HCT116 (cell line): Measurements from ENCODE around the gene G0S2. TPM values are rescaled to one million over a fixed set of nuclear protein-coding genes. Genes with fewer than 3 reads are reported as not detected.

ENCODE experiments used
- ATAC-seq: fragments of 200-7000 bp; cut with Tn5 transposase; 2 replicates; pipeline ENCODE4 v1.9.1; 2020; ENCODE audit warnings: mild to moderate bottlenecking, moderate library complexity
- BruUV-seq: library from RNA; stranded (reverse); fragments of 400-500 nt; replicated peaks from 2 replicates; lab custom pipeline; 2021; lab: Mats Ljungman, UMichigan
- CTCF ChIA-PET: fragments of 300-600 bp; sonication (Branson Sonifier 250); formaldehyde crosslinking; loops from one replicate; lab custom pipeline; 2021; ENCODE audit warnings: antibody characterized with exemption; lab: Charles Lee
- POLR2A ChIA-PET: fragments of 300-600, 350-600 bp; sonication (Branson Sonifier 250); formaldehyde crosslinking; loops from one replicate; lab custom pipeline; 2021; ENCODE audit warnings: antibody characterized with exemption; lab: Charles Lee
- RAD21 ChIA-PET, 2 experiments: fragments of 300-600 bp; sonication (Branson Sonifier 250); formaldehyde crosslinking; loops; one replicate each; lab custom pipeline; 2023; ENCODE audit warnings: low total read pairs in 2 of 2; ENCODE audit not compliant: uncharacterized antibody in 2 of 2, unreplicated experiment in 2 of 2, low non-redundant PET in 1 of 2; lab: Charles Lee
- DNase-seq: peaks from one replicate; pipeline ENCODE4 v3.0.0-alpha.2; 2010; ENCODE audit warnings: low read depth, low spot score
- H2AFZ ChIP-seq: fragments of 200-600 bp; shearing (Covaris generic), sonication (generic); 2 replicates; pipeline ENCODE4 v1.6.1; 2017; ENCODE audit warnings: low read depth, mixed run types, mixed read lengths, antibody characterized with exemption, low read length; ENCODE audit not compliant: poor library complexity, severe bottlenecking
- H3K27ac ChIP-seq: 2 replicates; pipeline ENCODE4 v1.5.1; 2012; ENCODE audit warnings: low read depth, low read length
- H3K27me3 ChIP-seq: fragments of 200-600 bp; sonication (generic); 2 replicates; pipeline ENCODE4 v1.6.1; 2016; ENCODE audit warnings: mixed run types, low read length, mixed read lengths; ENCODE audit not compliant: insufficient read depth
- H3K36me3 ChIP-seq, 2 experiments: fragments of 200-500 bp in 1 of 2; fragments of 200-600 bp in 1 of 2; sonication (Bioruptor generic) in 1 of 2; sonication (generic) in 1 of 2; 2 replicates each; pipeline versions ENCODE4 v1.5.1 to v1.6.1; 2014 to 2016; ENCODE audit warnings: low read length in 2 of 2, inconsistent platforms in 1 of 2, mixed read lengths in 1 of 2, mixed run types in 1 of 2; ENCODE audit not compliant: insufficient read depth in 2 of 2, control insufficient read depth in 1 of 2
- H3K4me1 ChIP-seq, 2 experiments: fragments of 200-600 bp in 1 of 2; sonication (generic) in 1 of 2; 2 replicates each; pipeline versions ENCODE4 v1.5.1 to v1.6.1; 2012 to 2017; ENCODE audit warnings: low read length in 2 of 2, inconsistent platforms in 1 of 2, mild to moderate bottlenecking in 1 of 2, mixed read lengths in 1 of 2, mixed run types in 1 of 2, moderate library complexity in 1 of 2; ENCODE audit not compliant: insufficient read depth in 2 of 2, control insufficient read depth in 1 of 2
- H3K4me2 ChIP-seq: fragments of 200-600 bp; sonication (generic); 2 replicates; pipeline ENCODE4 v1.6.1; 2017; ENCODE audit warnings: mixed run types, low read length, mixed read lengths
- H3K4me3 ChIP-seq, 2 experiments: fragments of 200-600 bp in 1 of 2; sonication (generic) in 1 of 2; replicated peaks in 1 of 2; 2 replicates each; pipeline ENCODE4 v1.5.1; 2011 to 2016; ENCODE audit warnings: low read length in 2 of 2, control low read depth in 1 of 2, low read depth in 1 of 2, mild to moderate bottlenecking in 1 of 2, mixed read lengths in 1 of 2, mixed run types in 1 of 2
- H3K79me2 ChIP-seq: fragments of 200-600 bp; sonication (generic); 2 replicates; pipeline ENCODE4 v1.6.1; 2017; ENCODE audit warnings: mild to moderate bottlenecking, mixed run types, low read length, moderate library complexity, mixed read lengths; ENCODE audit not compliant: insufficient read depth
- H3K9ac ChIP-seq: fragments of 200-600 bp; sonication (generic); 2 replicates; pipeline ENCODE4 v1.6.1; 2016; ENCODE audit warnings: low read length, mixed read lengths
- H3K9me2 ChIP-seq: fragments of 200-600 bp; sonication (generic), shearing (Covaris generic); 2 replicates; pipeline ENCODE4 v1.6.1; 2017; ENCODE audit warnings: mixed run types, mild to moderate bottlenecking, moderate library complexity; ENCODE audit not compliant: insufficient read depth
- H3K9me3 ChIP-seq, 2 experiments: fragments of 200-500 bp in 1 of 2; fragments of 200-600 bp in 1 of 2; sonication (Bioruptor generic) in 1 of 2; sonication (generic) in 1 of 2; 2 replicates each; pipeline ENCODE4 v1.6.1; 2014 to 2017; ENCODE audit warnings: low read length in 2 of 2, mixed read lengths in 2 of 2, inconsistent platforms in 1 of 2, low read depth in 1 of 2, mild to moderate bottlenecking in 1 of 2, mixed run types in 1 of 2, moderate library complexity in 1 of 2; ENCODE audit not compliant: control insufficient read depth in 1 of 2, insufficient read depth in 1 of 2
- H4K20me1 ChIP-seq: fragments of 200-600 bp; sonication (generic), shearing (Covaris generic); 2 replicates; pipeline ENCODE4 v1.6.1; 2017; ENCODE audit warnings: mixed run types, mild to moderate bottlenecking, moderate library complexity; ENCODE audit not compliant: insufficient read depth
- EGR1 ChIP-seq: IDR thresholded peaks from 2 replicates; pipeline ENCODE4 v1.6.1; 2012; ENCODE audit warnings: low read depth
- ELF1 ChIP-seq: IDR thresholded peaks from 2 replicates; pipeline ENCODE4 v1.6.1; 2012; ENCODE audit warnings: low read depth, borderline replicate concordance
- FOSL1 ChIP-seq: IDR thresholded peaks from 2 replicates; pipeline ENCODE4 v1.6.1; 2012; ENCODE audit warnings: low read depth
- POLR2A ChIP-seq: IDR thresholded peaks from 2 replicates; pipeline ENCODE4 v1.7.0; 2011; ENCODE audit warnings: borderline replicate concordance; ENCODE audit not compliant: insufficient read depth, insufficient read length; ENCODE audit errors: extremely low read depth
- POLR2AphosphoS5 ChIP-seq: IDR thresholded peaks from 2 replicates; pipeline ENCODE4 v1.6.1; 2011; ENCODE audit warnings: mild to moderate bottlenecking, low read depth, low read length, moderate library complexity
- SIN3A ChIP-seq: IDR thresholded peaks from 2 replicates; pipeline ENCODE4 v1.6.1; 2012; ENCODE audit warnings: low read depth
- SRF ChIP-seq: IDR thresholded peaks from 2 replicates; pipeline ENCODE4 v1.6.1; 2012; ENCODE audit warnings: low read depth
- TCF7L2 ChIP-seq: IDR thresholded peaks from 2 replicates; pipeline ENCODE4 v1.7.0; 2011; ENCODE audit warnings: borderline replicate concordance, inconsistent platforms; ENCODE audit not compliant: insufficient read depth, insufficient read length; ENCODE audit errors: extremely low read depth
- YY1 ChIP-seq: IDR thresholded peaks from 2 replicates; pipeline ENCODE4 v1.6.1; 2011; ENCODE audit warnings: low read length, low read depth, moderate library complexity, mild to moderate bottlenecking; ENCODE audit not compliant: insufficient replicate concordance; ENCODE audit errors: extremely low read depth
- ZFX ChIP-seq: fragments of 450-650 bp; IDR thresholded peaks from 2 replicates; pipeline ENCODE4 v1.6.1; 2017
- ZNF274 ChIP-seq: fragments of 200-500 bp; sonication (Bioruptor generic); IDR thresholded peaks from 2 replicates; pipeline ENCODE4 v1.6.1; 2014; ENCODE audit warnings: mild to moderate bottlenecking, low read depth, low read length, inconsistent platforms
- intact Hi-C: fragments of 100-400 bp; cut with micrococcal nuclease; formaldehyde crosslinking; loops from 2 replicates; pipeline ENCODE4 v1.10.0; 2022
- total RNA-seq: library from RNA; stranded (reverse); gene quantifications from one replicate; pipeline ENCODE4 v1.2.1, GENCODE V29; 2021; ENCODE audit not compliant: unreplicated experiment
- TF ChIP-seq, protein P1 (sequence below): IDR thresholded peaks from 2 replicates; pipeline ENCODE4 v1.6.1; 2012

G0S2 gene
- total RNA-seq, 1 experiment from 2014 or later, result not detected

DNA sequence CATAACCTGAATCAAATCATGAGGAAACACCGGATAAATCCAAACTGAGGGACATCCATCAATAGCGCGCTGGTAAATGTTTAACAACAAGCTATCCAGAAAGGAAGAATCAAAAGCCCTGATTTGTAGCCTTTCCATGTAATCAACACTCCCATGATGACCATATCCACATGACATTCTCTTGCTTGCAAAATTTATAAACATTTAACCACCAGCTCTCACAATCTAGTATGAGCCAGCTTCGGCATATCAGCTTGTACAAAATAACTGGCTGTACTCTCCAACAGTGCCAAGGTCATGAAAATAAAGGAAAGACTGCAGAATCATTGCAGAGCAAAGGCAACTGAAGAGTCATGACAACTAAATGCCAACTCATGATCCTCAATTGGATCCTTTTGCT, 45.1 kb downstream of the G0S2 start (continued):
- TF ChIP-seq YY1 (no peak), ELF1 (no peak)
- TF ChIP-seq, all 23 proteins: peak for 0

DNA sequence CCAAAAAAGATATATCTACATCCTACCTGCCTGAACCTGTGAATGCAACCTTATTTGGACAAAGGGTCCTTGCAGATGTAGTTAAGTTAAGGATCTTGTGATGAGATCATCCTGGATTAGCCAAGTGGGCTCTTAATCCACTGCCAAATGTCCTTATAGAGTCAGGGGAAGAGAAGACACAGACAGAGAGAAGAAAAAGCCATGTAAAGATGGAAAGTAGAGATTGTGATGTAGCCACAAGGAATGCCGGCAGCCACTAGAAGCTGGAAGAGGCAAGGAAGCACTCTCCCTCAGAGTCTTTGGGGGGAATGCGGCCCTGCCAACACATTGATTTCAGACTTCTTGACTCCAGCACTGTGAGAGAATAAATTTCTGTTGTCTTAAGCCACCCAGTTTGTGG, 45.6 kb downstream of the G0S2 start:
- H3K4me3 ChIP-seq, result no peak overlapping the region
- DNase-seq (no peak), ATAC-seq (no peak)
- no peaks in the 10 kb centered on the region for H3K9me2 ChIP-seq
- H3K9me3 ChIP-seq, result no peaks in the 10 kb centered on the region
- H3K4me2 ChIP-seq, result no peak overlapping the region
- no peaks in the 10 kb centered on the region for H3K79me2 ChIP-seq
- H3K27me3 ChIP-seq, result no peaks in the 10 kb centered on the region
- intact Hi-C loops, result loop anchor here (10.0 kb wide), 1 partner anchor 346 kb away; no protein-coding TSS in a partner anchor
- POLR2A ChIA-PET, result no interaction called here
- TF ChIP-seq SRF (no peak), POLR2AphosphoS5 (no peak), ZNF274 (no peak), EGR1 (no peak), ZFX (no peak), FOSL1 (no peak), SIN3A (no peak), YY1 (no peak), POLR2A (no peak), TCF7L2 (no peak), ELF1 (no peak)
- TF ChIP-seq, protein P1, sequence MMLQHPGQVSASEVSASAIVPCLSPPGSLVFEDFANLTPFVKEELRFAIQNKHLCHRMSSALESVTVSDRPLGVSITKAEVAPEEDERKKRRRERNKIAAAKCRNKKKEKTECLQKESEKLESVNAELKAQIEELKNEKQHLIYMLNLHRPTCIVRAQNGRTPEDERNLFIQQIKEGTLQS, result no peak
- RAD21 ChIA-PET, result no interaction called here
- no peaks in the 10 kb centered on the region for H3K36me3 ChIP-seq
- no TSS peak for BruUV-seq
- H3K9ac ChIP-seq, result no peak overlapping the region
- CTCF ChIA-PET, result no interaction called here
- no peaks in the 10 kb centered on the region for H3K4me1 ChIP-seq
- no peak overlapping the region for H2AFZ ChIP-seq
- H4K20me1 ChIP-seq, result no peaks in the 10 kb centered on the region
- no peak overlapping the region for H3K27ac ChIP-seq
